SK-N-SH (cell line): Measurements from ENCODE around the gene BCAT1. TPM values are rescaled to one million over a fixed set of nuclear protein-coding genes. Genes with fewer than 3 reads are reported as not detected.

Experiments
- CTCF ChIA-PET: fragments of 300-600, 350-600 bp; formaldehyde crosslinking; extraction: SDS; loops from one replicate; lab custom pipeline; 2021; lab: Yijun Ruan, JAX
- POLR2A ChIA-PET: fragments of 350-600 bp; sonication (Branson Sonifier 250); formaldehyde crosslinking; extraction: SDS; loops from one replicate; lab custom pipeline; 2020; ENCODE audit warnings: antibody characterized with exemption, inconsistent platforms; lab: Yijun Ruan, JAX
- DNase-seq: peaks from one replicate; pipeline ENCODE4 v3.0.0; 2012
- H2AFZ ChIP-seq: fragments of 200-600 bp; sonication (generic); 2 replicates; pipeline ENCODE4 v1.8.1; 2016; ENCODE audit warnings: antibody characterized with exemption, mild to moderate bottlenecking, low read depth
- H3F3A ChIP-seq: fragments of 200-600 bp; sonication (generic); replicated peaks from 2 replicates; pipeline ENCODE3; 2016; ENCODE audit warnings: antibody characterized with exemption, mild to moderate bottlenecking; ENCODE audit not compliant: insufficient read depth
- H3K27ac ChIP-seq, 2 experiments: fragments of 200-500 bp in 1 of 2; fragments of 200-600 bp in 1 of 2; sonication (Bioruptor generic) in 1 of 2; sonication (generic), shearing (Covaris generic) in 1 of 2; 2 replicates each; pipeline versions ENCODE4 v1.5.1 to v1.6.1; 2014 to 2016; ENCODE audit warnings: low read depth in 2 of 2, inconsistent platforms in 1 of 2, low read length in 1 of 2, mild to moderate bottlenecking in 1 of 2, mixed read lengths in 1 of 2
- H3K27me3 ChIP-seq: fragments of 200-600 bp; sonication (generic), shearing (Covaris generic); 2 replicates; pipeline ENCODE4 v1.6.1; 2016; ENCODE audit warnings: mixed run types; ENCODE audit not compliant: insufficient read depth
- H3K36me3 ChIP-seq, 2 experiments: fragments of 200-500 bp in 1 of 2; fragments of 200-600 bp in 1 of 2; sonication (Bioruptor generic) in 1 of 2; sonication (generic) in 1 of 2; replicated peaks in 1 of 2; 2 replicates each; pipeline versions ENCODE3 to v1.5.1; 2014 to 2016; ENCODE audit warnings: low read length in 1 of 2, mild to moderate bottlenecking in 1 of 2; ENCODE audit not compliant: insufficient read depth in 2 of 2, control insufficient read depth in 1 of 2
- H3K4me1 ChIP-seq, 2 experiments: fragments of 200-500 bp in 1 of 2; fragments of 200-600 bp in 1 of 2; sonication (Bioruptor generic) in 1 of 2; sonication (generic), shearing (Covaris generic) in 1 of 2; 2 replicates each; pipeline versions ENCODE4 v1.5.1 to v1.6.1; 2014 to 2016; ENCODE audit warnings: low read depth in 1 of 2, low read length in 1 of 2, mixed run types in 1 of 2; ENCODE audit not compliant: insufficient read depth in 2 of 2, control insufficient read depth in 1 of 2
- H3K4me2 ChIP-seq: fragments of 200-600 bp; sonication (generic), shearing (Covaris generic); 2 replicates; pipeline ENCODE4 v1.6.1; 2017; ENCODE audit warnings: mixed run types
- H3K4me3 ChIP-seq, 2 experiments: fragments of 200-500 bp in 1 of 2; fragments of 200-600 bp in 1 of 2; sonication (Bioruptor generic) in 1 of 2; sonication (generic), shearing (Covaris generic) in 1 of 2; 2 replicates each; pipeline versions ENCODE4 v1.5.1 to v1.8.1; 2014 to 2016; ENCODE audit warnings: low read depth in 2 of 2, inconsistent platforms in 1 of 2, low read length in 1 of 2, mild to moderate bottlenecking in 1 of 2, mixed read lengths in 1 of 2, moderate library complexity in 1 of 2
- H3K79me2 ChIP-seq: fragments of 200-600 bp; sonication (generic); 2 replicates; pipeline ENCODE4 v1.8.1; 2017; ENCODE audit warnings: mild to moderate bottlenecking; ENCODE audit not compliant: insufficient read depth
- H3K9ac ChIP-seq: fragments of 200-600 bp; sonication (generic); 2 replicates; pipeline ENCODE4 v1.6.1; 2017; ENCODE audit warnings: mixed run types
- H3K9me2 ChIP-seq: fragments of 200-600 bp; sonication (generic); 2 replicates; pipeline ENCODE4 v1.6.1; 2017; ENCODE audit warnings: mixed run types
- H3K9me3 ChIP-seq: fragments of 200-600 bp; sonication (generic); 2 replicates; pipeline ENCODE4 v1.6.1; 2017; ENCODE audit warnings: mixed run types, mild to moderate bottlenecking, moderate library complexity
- H4K20me1 ChIP-seq: fragments of 200-600 bp; sonication (generic); 2 replicates; pipeline ENCODE4 v1.6.1; 2017; ENCODE audit warnings: mild to moderate bottlenecking, mixed run types; ENCODE audit not compliant: insufficient read depth
- CHD2 ChIP-seq: fragments of 150-350 bp; IDR thresholded peaks from 2 replicates; pipeline ENCODE4 v1.6.1; 2018; ENCODE audit warnings: low read length; ENCODE audit not compliant: partially characterized antibody
- EP300 ChIP-seq, 2 experiments: IDR thresholded peaks; 2 replicates each; pipeline versions ENCODE4 v1.4.0 to v1.6.1; 2012; ENCODE audit warnings: borderline replicate concordance in 1 of 2, low read depth in 1 of 2, low read length in 1 of 2
- GATA2 ChIP-seq: sonication (generic); formaldehyde crosslinking; IDR thresholded peaks from 2 replicates; pipeline ENCODE4 v1.5.0; 2020; ENCODE audit warnings: mild to moderate bottlenecking, missing genetic modification reagents
- RXRA ChIP-seq: IDR thresholded peaks from 2 replicates; pipeline ENCODE4 v1.4.0; 2012; ENCODE audit warnings: low read depth, mild to moderate bottlenecking, borderline replicate concordance
- TAF1 ChIP-seq: IDR thresholded peaks from 2 replicates; pipeline ENCODE4 v1.6.1; 2012; ENCODE audit warnings: low read depth, mild to moderate bottlenecking, low read length, moderate library complexity, borderline replicate concordance
- WGBS: methylation state at CpG from one replicate; pipeline ENCODE4 v1.1.6; 2017; ENCODE audit warnings: low lambda C conversion rate; 5-methylcytosine and 5-hydroxymethylcytosine counted together
- polyA plus RNA-seq, 3 experiments: library from polyadenylated mRNA; depleted of rRNA; stranded (reverse); fragments of >200 nt; gene quantifications; 2 replicates each; pipeline ENCODE4 v1.2.3, GENCODE V29; 2012
- TF ChIP-seq, protein P1 (sequence below): IDR thresholded peaks from 2 replicates; pipeline ENCODE4 v1.6.1; 2012; ENCODE audit warnings: mild to moderate bottlenecking, low read depth, low read length, moderate library complexity
- TF ChIP-seq, protein P2 (sequence below): IDR thresholded peaks from 2 replicates; pipeline ENCODE4 v1.4.0; 2012; ENCODE audit warnings: low read depth, borderline replicate concordance

Gene BCAT1
- polyA plus RNA-seq, 1 of the 3 experiments (the other 2 are of a cell fraction), result 7.7 TPM

DNA sequence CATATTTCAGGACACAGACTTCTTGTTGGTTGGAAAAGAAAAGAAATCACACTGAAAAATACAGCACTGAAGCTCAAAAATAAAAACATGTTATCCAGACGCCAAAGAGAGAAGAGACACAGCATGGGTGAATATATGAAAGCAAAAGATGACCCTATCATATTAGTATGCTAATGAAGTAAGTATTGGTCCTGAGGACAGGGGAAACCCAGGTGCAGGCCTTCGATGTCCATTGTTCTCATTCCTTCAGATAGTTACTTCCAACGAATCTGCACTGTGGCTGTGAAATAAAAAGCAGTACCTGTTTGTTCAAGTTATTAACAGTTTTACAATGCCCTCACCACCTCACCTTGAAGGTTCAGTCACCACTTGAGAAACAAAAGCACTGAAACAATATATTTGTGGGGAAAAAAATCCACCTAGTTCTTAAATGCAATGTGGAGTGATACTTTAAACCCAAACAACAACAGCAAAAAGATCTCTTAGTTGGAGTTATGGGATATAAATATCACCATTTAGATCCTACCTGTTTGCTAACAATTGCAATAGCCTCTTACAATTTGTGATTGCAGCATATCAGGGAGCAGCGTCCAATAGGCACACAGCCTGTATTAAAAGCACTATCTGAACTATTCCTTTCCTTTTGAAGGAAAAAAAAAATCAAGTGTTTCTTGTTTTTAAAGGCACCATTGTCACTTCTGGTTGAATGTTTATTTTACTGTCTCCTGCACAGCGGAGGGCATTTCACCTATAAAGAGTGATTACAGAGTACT, 188.1 kb downstream of the BCAT1 start (continued):
- TF ChIP-seq, protein P1, sequence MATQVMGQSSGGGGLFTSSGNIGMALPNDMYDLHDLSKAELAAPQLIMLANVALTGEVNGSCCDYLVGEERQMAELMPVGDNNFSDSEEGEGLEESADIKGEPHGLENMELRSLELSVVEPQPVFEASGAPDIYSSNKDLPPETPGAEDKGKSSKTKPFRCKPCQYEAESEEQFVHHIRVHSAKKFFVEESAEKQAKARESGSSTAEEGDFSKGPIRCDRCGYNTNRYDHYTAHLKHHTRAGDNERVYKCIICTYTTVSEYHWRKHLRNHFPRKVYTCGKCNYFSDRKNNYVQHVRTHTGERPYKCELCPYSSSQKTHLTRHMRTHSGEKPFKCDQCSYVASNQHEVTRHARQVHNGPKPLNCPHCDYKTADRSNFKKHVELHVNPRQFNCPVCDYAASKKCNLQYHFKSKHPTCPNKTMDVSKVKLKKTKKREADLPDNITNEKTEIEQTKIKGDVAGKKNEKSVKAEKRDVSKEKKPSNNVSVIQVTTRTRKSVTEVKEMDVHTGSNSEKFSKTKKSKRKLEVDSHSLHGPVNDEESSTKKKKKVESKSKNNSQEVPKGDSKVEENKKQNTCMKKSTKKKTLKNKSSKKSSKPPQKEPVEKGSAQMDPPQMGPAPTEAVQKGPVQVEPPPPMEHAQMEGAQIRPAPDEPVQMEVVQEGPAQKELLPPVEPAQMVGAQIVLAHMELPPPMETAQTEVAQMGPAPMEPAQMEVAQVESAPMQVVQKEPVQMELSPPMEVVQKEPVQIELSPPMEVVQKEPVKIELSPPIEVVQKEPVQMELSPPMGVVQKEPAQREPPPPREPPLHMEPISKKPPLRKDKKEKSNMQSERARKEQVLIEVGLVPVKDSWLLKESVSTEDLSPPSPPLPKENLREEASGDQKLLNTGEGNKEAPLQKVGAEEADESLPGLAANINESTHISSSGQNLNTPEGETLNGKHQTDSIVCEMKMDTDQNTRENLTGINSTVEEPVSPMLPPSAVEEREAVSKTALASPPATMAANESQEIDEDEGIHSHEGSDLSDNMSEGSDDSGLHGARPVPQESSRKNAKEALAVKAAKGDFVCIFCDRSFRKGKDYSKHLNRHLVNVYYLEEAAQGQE, result no peak
- TF ChIP-seq GATA2 (CRISPR knock-in tag) (no peak), CHD2 (no peak)

DNA sequence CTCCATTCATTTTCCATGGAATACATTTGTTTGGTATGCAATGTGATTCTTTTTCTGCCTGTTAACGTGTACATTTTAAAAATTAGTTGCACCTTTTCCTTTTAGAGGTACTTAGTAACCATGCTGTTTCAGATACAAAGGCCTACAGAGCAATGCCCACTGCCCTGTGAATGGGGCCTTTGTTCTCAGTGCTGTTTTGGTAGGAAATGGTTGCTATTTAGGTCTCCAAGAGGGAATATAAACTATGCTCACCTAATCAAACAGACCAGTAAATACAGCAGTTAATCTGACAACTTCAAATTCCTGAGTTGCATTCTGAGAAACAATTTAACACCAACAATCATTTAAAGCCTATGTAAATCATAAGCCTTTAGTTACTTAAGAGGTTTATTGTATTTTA, 188.7 kb downstream of the BCAT1 start:
- H3K4me2 ChIP-seq, result no peak overlapping the region
- H3K79me2 ChIP-seq, result no peaks in the 10 kb centered on the region
- peaks cover 3 to 6% of the 10 kb centered on the region in 2 experiments; a peak in 3 of 4 replicates for H3K4me1 ChIP-seq
- no peaks in the 10 kb centered on the region for H3K9me2 ChIP-seq
- ChIA-PET CTCF (no interaction called here), POLR2A (no interaction called here)
- H3F3A ChIP-seq, result no peaks in the 10 kb centered on the region
- no peaks in the 10 kb centered on the region for H3K27me3 ChIP-seq
- whole genome bisulfite sequencing, result 85% methylated on average over 1 of the region's 1 CpG
- no peak overlapping the region for H3K9ac ChIP-seq
- DNase-seq, result no peak
- no peaks in the 10 kb centered on the region for H3K36me3 ChIP-seq
- H4K20me1 ChIP-seq, result no peaks in the 10 kb centered on the region
- no peaks in the 10 kb centered on the region for H3K9me3 ChIP-seq
- no peak overlapping the region for H3K4me3 ChIP-seq
- TF ChIP-seq TAF1 (no peak), GATA2 (CRISPR knock-in tag) (no peak), EP300 (IDR thresholded peaks at IDR 0.05; ENCODE audit: borderline replicate concordance in 1 of 2, low read depth in 1 of 2, low read length in 1 of 2) (no peak), RXRA (no peak)
- TF ChIP-seq, protein P2, sequence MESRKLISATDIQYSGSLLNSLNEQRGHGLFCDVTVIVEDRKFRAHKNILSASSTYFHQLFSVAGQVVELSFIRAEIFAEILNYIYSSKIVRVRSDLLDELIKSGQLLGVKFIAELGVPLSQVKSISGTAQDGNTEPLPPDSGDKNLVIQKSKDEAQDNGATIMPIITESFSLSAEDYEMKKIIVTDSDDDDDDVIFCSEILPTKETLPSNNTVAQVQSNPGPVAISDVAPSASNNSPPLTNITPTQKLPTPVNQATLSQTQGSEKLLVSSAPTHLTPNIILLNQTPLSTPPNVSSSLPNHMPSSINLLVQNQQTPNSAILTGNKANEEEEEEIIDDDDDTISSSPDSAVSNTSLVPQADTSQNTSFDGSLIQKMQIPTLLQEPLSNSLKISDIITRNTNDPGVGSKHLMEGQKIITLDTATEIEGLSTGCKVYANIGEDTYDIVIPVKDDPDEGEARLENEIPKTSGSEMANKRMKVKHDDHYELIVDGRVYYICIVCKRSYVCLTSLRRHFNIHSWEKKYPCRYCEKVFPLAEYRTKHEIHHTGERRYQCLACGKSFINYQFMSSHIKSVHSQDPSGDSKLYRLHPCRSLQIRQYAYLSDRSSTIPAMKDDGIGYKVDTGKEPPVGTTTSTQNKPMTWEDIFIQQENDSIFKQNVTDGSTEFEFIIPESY, result no peak
- H2AFZ ChIP-seq, result no peak overlapping the region
- H3K27ac ChIP-seq, result no peak overlapping the region

Other genes with a start within 250 kb of the BCAT1 start
- 0.30 and 0.34 TPM in 2 replicates for gene DNAI7, start 246.1 kb upstream of the BCAT1 start, polyA plus RNA-seq (2012; rRNA removed)
- gene ETFRF1, start 246.1 kb upstream of the BCAT1 start, polyA plus RNA-seq (2012; rRNA removed), result 7.8 and 10.7 TPM in 2 replicates